Stomach (tissue), 4 donors: ENCODE measurements around the gene ETNK2.

Source experiments
- CTCF ChIP-seq, 7 experiments: fragments of 450-650 bp in 4 of 7; fragments of 200-600 bp in 3 of 7; sonication (generic) in 3 of 7; IDR thresholded peaks; one replicate each; pipeline ENCODE4 v1.5.1; 2016 to 2019; ENCODE audit warnings: antibody characterized with exemption in 7 of 7, control low read depth in 2 of 7, mild to moderate bottlenecking in 1 of 7
- POLR2A ChIP-seq, 4 donors: fragments of 450-650 bp; IDR thresholded peaks; one replicate each; pipeline ENCODE4 v1.6.1; 2016; ENCODE audit warnings: antibody characterized with exemption in 4 of 4, control low read depth in 2 of 4, mild to moderate bottlenecking in 1 of 4, moderate library complexity in 1 of 4
- POLR2AphosphoS5 ChIP-seq, 3 donors: sonication (generic); formaldehyde crosslinking; IDR thresholded peaks; one replicate each; pipeline ENCODE4 v1.6.1; 2016; ENCODE audit warnings: antibody characterized with exemption in 3 of 3

- TF ChIP-seq POLR2A (IDR thresholded peaks at IDR 0.05) (no peak), CTCF (IDR thresholded peaks at IDR 0.05) (no peak), POLR2AphosphoS5 (IDR thresholded peaks at IDR 0.05) (no peak)
These were observed 37.9 kb downstream of the ETNK2 start for GRCh38 chr1:204113896-204114295.
